KBM-7 (cell line): ENCODE measurements around the gene OAS3.

Experiments used
- DNase-seq: peaks from one replicate; pipeline ENCODE4 v3.0.0-alpha.2; 2015
- in situ Hi-C: fragments of 300-500 bp; cut with MboI; formaldehyde crosslinking; loops from 2 replicates; pipeline ENCODE4 v1.14.3; 2020; ENCODE audit warnings: low sequenced_read_pairs, low pct_unique_long_range_greater_than_20kb, mixed read lengths

The OAS3 gene

GRCh38 chr12:113002676-113003075, 64.4 kb downstream of the OAS3 start:
- no peak for DNase-seq
- in situ Hi-C loops, result no loop called here

- in situ Hi-C loops, result no loop called here
- DNase-seq, result no peak
These were observed 65.4 kb downstream of the OAS3 start for GRCh38 chr12:113003636-113004035.

GRCh38 chr12:113005762-113006161, 67.5 kb downstream of the OAS3 start:
- no peak for DNase-seq
- in situ Hi-C loops, result no loop called here

- no peak for DNase-seq
- in situ Hi-C loops, result no loop called here
These were observed 67.9 kb downstream of the OAS3 start for GRCh38 chr12:113006206-113006605.

GRCh38 chr12:113006641-113007040, 68.4 kb downstream of the OAS3 start:
- DNase-seq, result no peak
- in situ Hi-C loops, result no loop called here

GRCh38 chr12:113007166-113007565, 68.9 kb downstream of the OAS3 start:
- in situ Hi-C loops, result no loop called here
- no peak for DNase-seq

- no peak for DNase-seq
- in situ Hi-C loops, result no loop called here
These were observed 72.4 kb downstream of the OAS3 start for GRCh38 chr12:113010701-113011100.

- DNase-seq, result no peak
- in situ Hi-C loops, result no loop called here
These were observed 76.3 kb downstream of the OAS3 start for GRCh38 chr12:113014565-113014964.

GRCh38 chr12:113016796-113017195, 78.5 kb downstream of the OAS3 start:
- in situ Hi-C loops, result no loop called here
- no peak for DNase-seq

- in situ Hi-C loops, result no loop called here
- no peak for DNase-seq
These were observed 80.8 kb downstream of the OAS3 start for GRCh38 chr12:113019025-113019424.

- in situ Hi-C loops, result no loop called here
These were observed 83.2 kb downstream of the OAS3 start for GRCh38 chr12:113021500-113021899.

More at GRCh38 chr12:113021500-113021899, 83.2 kb downstream of the OAS3 start:
- no peak for DNase-seq
